Astrocyte (in vitro differentiated cells and primary cell): ENCODE results near the gene EVL. TPM values are rescaled to one million over a fixed set of nuclear protein-coding genes. Genes with fewer than 3 reads are reported as not detected.

Experiments used
- DNase-seq: peaks from one replicate; pipeline ENCODE4 v3.0.0-alpha.2; 2010; ENCODE audit warnings: low read depth
- FAIRE-seq: peaks from 2 replicates; lab custom pipeline; 2011; peaks lifted over from hg19 to GRCh38; lab: Jason Lieb, UNC
- H2AFZ ChIP-seq: 2 replicates; pipeline ENCODE4 v1.6.0; 2012; ENCODE audit warnings: low read depth, low read length, inconsistent platforms
- H3K27ac ChIP-seq: 2 replicates; pipeline ENCODE4 v1.5.1; 2011; ENCODE audit warnings: low read depth, low read length, inconsistent platforms
- H3K27me3 ChIP-seq: 2 replicates; pipeline ENCODE4 v1.6.0; 2011; ENCODE audit warnings: low read length, inconsistent platforms; ENCODE audit not compliant: insufficient read depth
- H3K36me3 ChIP-seq: 2 replicates; pipeline ENCODE4 v1.5.1; 2011; ENCODE audit warnings: low read length, inconsistent platforms; ENCODE audit not compliant: insufficient read depth
- H3K4me1 ChIP-seq: 2 replicates; pipeline ENCODE4 v1.5.1; 2011; ENCODE audit warnings: low read length, inconsistent platforms; ENCODE audit not compliant: insufficient read depth
- H3K4me2 ChIP-seq: 2 replicates; pipeline ENCODE4 v1.6.0; 2012; ENCODE audit warnings: low read length, inconsistent platforms
- H3K4me3 ChIP-seq: 2 replicates; pipeline ENCODE4 v1.5.1; 2011; ENCODE audit warnings: low read depth, mild to moderate bottlenecking, low read length, inconsistent platforms; ENCODE audit not compliant: insufficient read depth
- H3K79me2 ChIP-seq: 2 replicates; pipeline ENCODE4 v1.6.0; 2012; ENCODE audit warnings: mild to moderate bottlenecking, low read length, inconsistent platforms; ENCODE audit not compliant: insufficient read depth
- H3K9ac ChIP-seq: 2 replicates; pipeline ENCODE4 v1.6.0; 2012; ENCODE audit warnings: mild to moderate bottlenecking, low read length, inconsistent platforms
- H3K9me3 ChIP-seq: 2 replicates; pipeline ENCODE4 v1.5.1; 2012; ENCODE audit warnings: low read depth, mild to moderate bottlenecking, low read length, inconsistent platforms; ENCODE audit not compliant: insufficient read depth
- H4K20me1 ChIP-seq: 2 replicates; pipeline ENCODE4 v1.6.0; 2012; ENCODE audit warnings: low read length, inconsistent platforms; ENCODE audit not compliant: insufficient read depth
- H3K27ac Mint-ChIP-seq: one replicate; pipeline ENCODE4 v1.8.0; 2021; ENCODE audit warnings: mild to moderate bottlenecking, mixed read lengths; ENCODE audit not compliant: unreplicated experiment
- H3K27me3 Mint-ChIP-seq: one replicate; pipeline ENCODE4 v1.8.0; 2021; ENCODE audit warnings: low read depth, mixed read lengths; ENCODE audit not compliant: unreplicated experiment
- H3K36me3 Mint-ChIP-seq: one replicate; pipeline ENCODE4 v1.8.0; 2021; ENCODE audit warnings: low read depth, mixed read lengths; ENCODE audit not compliant: unreplicated experiment
- H3K4me1 Mint-ChIP-seq: one replicate; pipeline ENCODE4 v1.8.0; 2021; ENCODE audit warnings: low read depth, mixed read lengths; ENCODE audit not compliant: unreplicated experiment
- H3K4me3 Mint-ChIP-seq: one replicate; pipeline ENCODE4 v1.8.0; 2021; ENCODE audit warnings: mild to moderate bottlenecking, moderate library complexity, mixed read lengths; ENCODE audit not compliant: unreplicated experiment
- H3K9me3 Mint-ChIP-seq: one replicate; pipeline ENCODE4 v1.8.0; 2021; ENCODE audit warnings: mild to moderate bottlenecking, mixed read lengths; ENCODE audit not compliant: unreplicated experiment
- EZH2 ChIP-seq: IDR thresholded peaks from 2 replicates; pipeline ENCODE4 v1.6.1; 2012; ENCODE audit warnings: mild to moderate bottlenecking, low read length, inconsistent platforms; ENCODE audit not compliant: insufficient read depth
- total RNA-seq: library from RNA; stranded (reverse); gene quantifications from 2 replicates; pipeline ENCODE4 v1.2.1, GENCODE V29; 2021
- TF ChIP-seq, protein P1 (sequence below): IDR thresholded peaks from 2 replicates; pipeline ENCODE4 v1.5.1; 2011; ENCODE audit warnings: low read depth, mild to moderate bottlenecking, inconsistent platforms, low read length, moderate library complexity; ENCODE audit not compliant: insufficient read depth

The EVL gene
- total RNA-seq, 1 donor from 2014 or later = 48.9 TPM

DNA sequence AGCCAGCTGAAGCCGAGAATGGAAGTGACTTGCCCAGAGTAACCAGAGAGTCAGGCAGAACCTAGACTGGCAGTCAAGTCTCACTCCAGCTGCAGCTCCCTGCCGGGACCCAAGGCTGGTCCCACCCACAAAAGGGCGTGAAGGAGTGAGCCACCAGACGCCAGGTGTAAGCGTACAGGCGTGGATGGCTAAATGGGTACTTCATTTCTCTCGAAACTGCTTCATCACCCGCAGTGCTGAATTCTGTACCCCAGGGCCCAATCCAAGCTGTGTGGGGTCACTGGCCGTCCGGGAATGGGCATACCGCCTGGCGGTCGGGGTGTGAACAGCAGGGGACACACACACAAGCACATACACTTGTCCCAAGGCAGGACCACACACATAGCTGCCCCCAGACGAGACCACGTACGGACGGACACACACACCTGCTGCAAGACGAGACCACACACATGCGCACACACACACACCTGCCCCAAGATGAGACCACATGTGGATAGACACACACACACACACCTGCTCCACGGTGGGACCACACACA lies 59.4 kb downstream of the EVL start:
- no peaks in the 10 kb centered on the region for H3K79me2 ChIP-seq
- FAIRE-seq = no peak
- no peaks in the 10 kb centered on the region for H3K36me3 ChIP-seq
- H3K27ac ChIP-seq = no peak overlapping the region
- Mint-ChIP-seq H3K4me1 (no peaks in the 10 kb centered on the region), H3K9me3 (no peaks in the 10 kb centered on the region), H3K27me3 (no peaks in the 10 kb centered on the region), H3K36me3 (peaks cover 21% of the 10 kb centered on the region), H3K4me3 (no peak overlapping the region), H3K27ac (no peak overlapping the region)
- peaks cover 2% of the 10 kb centered on the region for H3K4me1 ChIP-seq
- no peak overlapping the region for H3K9ac ChIP-seq
- H4K20me1 ChIP-seq = peaks cover 7% of the 10 kb centered on the region
- H3K27me3 ChIP-seq = no peaks in the 10 kb centered on the region
- H3K4me2 ChIP-seq = no peak overlapping the region
- H3K9me3 ChIP-seq = no peaks in the 10 kb centered on the region
- no peak overlapping the region for H2AFZ ChIP-seq
- no peak overlapping the region for H3K4me3 ChIP-seq
- DNase-seq = no peak
- TF ChIP-seq, protein P1, sequence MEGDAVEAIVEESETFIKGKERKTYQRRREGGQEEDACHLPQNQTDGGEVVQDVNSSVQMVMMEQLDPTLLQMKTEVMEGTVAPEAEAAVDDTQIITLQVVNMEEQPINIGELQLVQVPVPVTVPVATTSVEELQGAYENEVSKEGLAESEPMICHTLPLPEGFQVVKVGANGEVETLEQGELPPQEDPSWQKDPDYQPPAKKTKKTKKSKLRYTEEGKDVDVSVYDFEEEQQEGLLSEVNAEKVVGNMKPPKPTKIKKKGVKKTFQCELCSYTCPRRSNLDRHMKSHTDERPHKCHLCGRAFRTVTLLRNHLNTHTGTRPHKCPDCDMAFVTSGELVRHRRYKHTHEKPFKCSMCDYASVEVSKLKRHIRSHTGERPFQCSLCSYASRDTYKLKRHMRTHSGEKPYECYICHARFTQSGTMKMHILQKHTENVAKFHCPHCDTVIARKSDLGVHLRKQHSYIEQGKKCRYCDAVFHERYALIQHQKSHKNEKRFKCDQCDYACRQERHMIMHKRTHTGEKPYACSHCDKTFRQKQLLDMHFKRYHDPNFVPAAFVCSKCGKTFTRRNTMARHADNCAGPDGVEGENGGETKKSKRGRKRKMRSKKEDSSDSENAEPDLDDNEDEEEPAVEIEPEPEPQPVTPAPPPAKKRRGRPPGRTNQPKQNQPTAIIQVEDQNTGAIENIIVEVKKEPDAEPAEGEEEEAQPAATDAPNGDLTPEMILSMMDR = no peak
- TF ChIP-seq EZH2 = no peak

DNA sequence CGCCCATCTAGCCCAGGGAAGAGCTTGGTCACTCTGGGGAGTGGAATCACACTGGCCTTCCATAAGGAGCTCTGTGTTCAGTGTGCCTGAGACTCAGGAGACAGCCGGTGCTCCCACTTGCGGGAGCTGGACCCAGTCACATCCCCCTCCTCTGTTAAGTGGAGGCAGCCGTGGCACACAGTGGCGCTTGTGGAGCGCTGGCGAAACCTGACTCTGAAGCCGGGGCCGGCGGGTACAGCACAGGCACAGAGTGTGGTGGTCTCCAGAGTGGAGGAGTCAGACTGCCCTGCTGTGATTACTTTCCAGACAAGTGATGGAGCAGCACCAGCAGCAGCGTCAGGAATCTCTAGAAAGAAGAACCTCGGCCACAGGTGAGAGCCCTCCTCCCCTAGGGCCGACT lies 61.2 kb downstream of the EVL start:
- Mint-ChIP-seq H3K27ac (no peak overlapping the region), H3K4me3 (no peak overlapping the region), H3K4me1 (no peaks in the 10 kb centered on the region), H3K27me3 (no peaks in the 10 kb centered on the region), H3K36me3 (peaks cover 18% of the 10 kb centered on the region), H3K9me3 (no peaks in the 10 kb centered on the region)
- peaks cover 3% of the 10 kb centered on the region for H4K20me1 ChIP-seq
- no peak overlapping the region for H3K4me3 ChIP-seq
- no peak overlapping the region for H3K9ac ChIP-seq
- DNase-seq = no peak
- H3K27ac ChIP-seq = no peak overlapping the region
- peaks cover 2% of the 10 kb centered on the region for H3K4me1 ChIP-seq
- H3K79me2 ChIP-seq = no peaks in the 10 kb centered on the region
- H3K4me2 ChIP-seq = no peak overlapping the region
- TF ChIP-seq, protein P1 = no peak
- TF ChIP-seq EZH2 = no peak
- H2AFZ ChIP-seq = no peak overlapping the region
- H3K36me3 ChIP-seq = no peaks in the 10 kb centered on the region
- no peaks in the 10 kb centered on the region for H3K9me3 ChIP-seq
- no peak for FAIRE-seq
- no peaks in the 10 kb centered on the region for H3K27me3 ChIP-seq

DNA sequence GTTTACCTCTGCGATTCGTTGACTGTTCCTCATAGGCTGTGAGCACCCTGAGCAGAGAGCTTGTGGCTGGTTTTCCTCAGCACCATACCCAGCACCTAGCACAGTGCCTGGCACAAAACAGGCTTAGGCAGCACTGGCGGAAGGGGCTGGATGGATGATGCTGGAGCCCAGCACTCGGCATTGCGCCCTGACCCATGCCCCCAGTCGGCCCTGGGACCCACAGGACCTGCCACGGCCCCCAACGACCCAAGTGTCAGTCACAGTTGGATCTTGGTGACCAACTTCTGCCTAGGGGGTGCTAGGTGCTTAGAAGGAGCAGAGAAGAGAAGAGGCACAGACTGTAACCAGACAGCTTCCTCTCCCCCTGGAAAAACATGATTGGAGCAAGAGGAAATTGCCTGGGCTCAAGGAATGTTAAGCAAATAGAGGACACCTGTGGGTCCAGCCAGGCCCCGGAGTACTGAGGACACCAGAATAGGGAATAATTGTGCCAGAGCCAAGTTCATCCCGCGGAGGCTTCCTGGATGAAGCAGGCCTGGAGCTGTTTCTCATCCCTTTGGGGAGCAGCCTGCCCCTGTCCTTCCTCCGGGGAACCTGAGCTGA lies 62.7 kb downstream of the EVL start:
- H3K4me3 Mint-ChIP-seq = no peak overlapping the region
- Histone ChIP-seq H3K36me3 (no peaks in the 10 kb centered on the region), H2AFZ (no peak overlapping the region), H3K9me3 (no peaks in the 10 kb centered on the region), H3K27me3 (no peaks in the 10 kb centered on the region), H3K79me2 (no peaks in the 10 kb centered on the region), H4K20me1 (peaks cover 3% of the 10 kb centered on the region), H3K4me1 (peaks cover 8% of the 10 kb centered on the region), H3K9ac (no peak overlapping the region), H3K27ac (no peak overlapping the region), H3K4me3 (no peak overlapping the region), H3K4me2 (no peak overlapping the region)
- DNase-seq (no peak), FAIRE-seq (no peak)
- TF ChIP-seq, protein P1 = no peak
- TF ChIP-seq EZH2 = no peak
- no peaks in the 10 kb centered on the region for H3K4me1 Mint-ChIP-seq
- H3K27ac Mint-ChIP-seq = no peak overlapping the region
- peaks cover 17% of the 10 kb centered on the region for H3K36me3 Mint-ChIP-seq
- no peaks in the 10 kb centered on the region for H3K27me3 Mint-ChIP-seq
- H3K9me3 Mint-ChIP-seq = no peaks in the 10 kb centered on the region
